Hepatocyte (in vitro differentiated cells): ENCODE measurements around the gene NME9. TPM values are rescaled to one million over a fixed set of nuclear protein-coding genes. Genes with fewer than 3 reads are reported as not detected.

Experiments used
- DNase-seq: peaks from one replicate; pipeline ENCODE4 v3.0.0-alpha.2; 2016; ENCODE audit warnings: low spot score
- H2AFZ ChIP-seq: fragments of 200-600 bp; sonication (generic); 2 replicates; pipeline ENCODE4 v1.6.0; 2016; ENCODE audit warnings: antibody characterized with exemption, mild to moderate bottlenecking
- H3K27ac ChIP-seq: fragments of 200-600 bp; sonication (generic); 2 replicates; pipeline ENCODE4 v1.5.1; 2016; ENCODE audit warnings: mild to moderate bottlenecking
- H3K27me3 ChIP-seq: fragments of 200-600 bp; sonication (generic); 2 replicates; pipeline ENCODE4 v1.6.1; 2016
- H3K36me3 ChIP-seq: fragments of 200-600 bp; sonication (generic); replicated peaks from 2 replicates; pipeline ENCODE4 v1.5.1; 2016; ENCODE audit warnings: low read depth; ENCODE audit not compliant: insufficient read depth
- H3K4me1 ChIP-seq: fragments of 200-600 bp; sonication (generic); 2 replicates; pipeline ENCODE4 v1.5.1; 2016; ENCODE audit warnings: mild to moderate bottlenecking, moderate library complexity; ENCODE audit not compliant: insufficient read depth
- H3K4me2 ChIP-seq: fragments of 200-600 bp; sonication (generic); 2 replicates; pipeline ENCODE4 v1.6.0; 2016
- H3K4me3 ChIP-seq: fragments of 200-600 bp; sonication (generic); 2 replicates; pipeline ENCODE4 v1.5.1; 2016; ENCODE audit warnings: mild to moderate bottlenecking
- H3K79me2 ChIP-seq: fragments of 200-600 bp; sonication (generic); 2 replicates; pipeline ENCODE4 v1.6.0; 2017; ENCODE audit warnings: mild to moderate bottlenecking
- H3K9me2 ChIP-seq: fragments of 200-600 bp; sonication (generic); replicated peaks from 2 replicates; pipeline ENCODE4 v1.6.0; 2017; ENCODE audit warnings: mild to moderate bottlenecking; ENCODE audit not compliant: insufficient read depth
- H3K9me3 ChIP-seq: fragments of 200-600 bp; sonication (generic); 2 replicates; pipeline ENCODE4 v1.5.1; 2016; ENCODE audit warnings: low read depth, mild to moderate bottlenecking
- H4K20me1 ChIP-seq: fragments of 200-600 bp; sonication (generic); 2 replicates; pipeline ENCODE4 v1.6.0; 2016; ENCODE audit warnings: mild to moderate bottlenecking; ENCODE audit not compliant: insufficient read depth, poor library complexity, severe bottlenecking
- CTCF ChIP-seq: fragments of 200-600 bp; sonication (generic); IDR thresholded peaks from 2 replicates; pipeline ENCODE4 v1.5.1; 2016; ENCODE audit warnings: antibody characterized with exemption, mild to moderate bottlenecking; ENCODE audit not compliant: poor library complexity
- EZH2 ChIP-seq: fragments of 200-600 bp; sonication (generic); IDR thresholded peaks from 2 replicates; pipeline ENCODE4 v1.6.1; 2016; ENCODE audit warnings: antibody characterized with exemption, mild to moderate bottlenecking, borderline replicate concordance
- EZH2phosphoT487 ChIP-seq: fragments of 200-600 bp; sonication (generic); IDR thresholded peaks from one replicate; pipeline ENCODE4 v1.6.1; 2018; ENCODE audit warnings: antibody characterized with exemption, mild to moderate bottlenecking, low read depth, moderate library complexity; ENCODE audit not compliant: unreplicated experiment, severe bottlenecking
- WGBS: methylation state at CpG from one replicate; pipeline ENCODE4 v1.1.6; 2016; ENCODE audit warnings: low lambda C conversion rate; ENCODE audit errors: missing lambda C conversion rate; 5-methylcytosine and 5-hydroxymethylcytosine counted together
- polyA plus RNA-seq: library from polyadenylated mRNA; unstranded; fragments of >200 nt; fragmentation: Nextera tagmentation; extraction: Ambion mirVana; gene quantifications from 2 replicates; pipeline ENCODE4 v1.2.1, GENCODE V29; 2016
- total RNA-seq: library from RNA; depleted of rRNA; stranded (reverse); fragments of >200 nt; gene quantifications from 2 replicates; pipeline ENCODE4 v1.2.3, GENCODE V29; 2014

NME9 gene
- total and polyA plus RNA-seq, 2 experiments from 2014 or later = 1.0 TPM; not detected in 1

GRCh38 chr3:138344754-138345153 lies 15.1 kb upstream of the NME9 start:
- Histone ChIP-seq H3K4me1 (peaks cover 5% of the 10 kb centered on the region), H3K79me2 (no peaks in the 10 kb centered on the region), H3K9me3 (no peaks in the 10 kb centered on the region), H3K4me2 (no peak overlapping the region), H4K20me1 (no peaks in the 10 kb centered on the region), H3K27me3 (no peaks in the 10 kb centered on the region), H3K36me3 (no peaks in the 10 kb centered on the region), H3K9me2 (no peaks in the 10 kb centered on the region), H3K27ac (no peak overlapping the region), H2AFZ (no peak overlapping the region), H3K4me3 (no peak overlapping the region)
- 60% methylated on average over 1 of the region's 1 CpG for WGBS
- TF ChIP-seq EZH2phosphoT487 (no peak), EZH2 (no peak), CTCF (no peak)
- DNase-seq = no peak

GRCh38 chr3:138340511-138340910 lies 10.9 kb upstream of the NME9 start:
- Histone ChIP-seq H3K4me2 (no peak overlapping the region), H3K79me2 (no peaks in the 10 kb centered on the region), H3K4me1 (peaks cover 2% of the 10 kb centered on the region), H3K36me3 (no peaks in the 10 kb centered on the region), H3K9me3 (no peaks in the 10 kb centered on the region), H4K20me1 (no peaks in the 10 kb centered on the region), H3K27me3 (no peaks in the 10 kb centered on the region), H2AFZ (no peak overlapping the region), H3K4me3 (no peak overlapping the region), H3K27ac (no peak overlapping the region), H3K9me2 (no peaks in the 10 kb centered on the region)
- TF ChIP-seq CTCF (no peak), EZH2phosphoT487 (no peak), EZH2 (no peak)
- WGBS = 96% methylated on average over 4 of the region's 5 CpGs
- no peak for DNase-seq

GRCh38 chr3:138338811-138339210 lies 9.2 kb upstream of the NME9 start:
- Histone ChIP-seq H4K20me1 (no peaks in the 10 kb centered on the region), H3K4me3 (no peak overlapping the region), H3K9me3 (no peaks in the 10 kb centered on the region), H3K27me3 (no peaks in the 10 kb centered on the region), H3K4me2 (no peak overlapping the region), H2AFZ (no peak overlapping the region), H3K9me2 (no peaks in the 10 kb centered on the region), H3K4me1 (peaks cover 10% of the 10 kb centered on the region), H3K79me2 (no peaks in the 10 kb centered on the region), H3K27ac (no peak overlapping the region), H3K36me3 (no peaks in the 10 kb centered on the region)
- WGBS = 91% methylated on average over 5 of the region's 5 CpGs
- no peak for DNase-seq
- TF ChIP-seq EZH2 (no peak), CTCF (no peak), EZH2phosphoT487 (no peak)

GRCh38 chr3:138338244-138338643 lies 8.6 kb upstream of the NME9 start:
- Histone ChIP-seq H3K36me3 (no peaks in the 10 kb centered on the region), H3K79me2 (no peaks in the 10 kb centered on the region), H3K4me2 (no peak overlapping the region), H3K4me1 (peaks cover 10% of the 10 kb centered on the region), H3K27ac (no peak overlapping the region), H4K20me1 (no peaks in the 10 kb centered on the region), H3K4me3 (no peak overlapping the region), H3K9me2 (no peaks in the 10 kb centered on the region), H3K9me3 (no peaks in the 10 kb centered on the region), H3K27me3 (no peaks in the 10 kb centered on the region), H2AFZ (no peak overlapping the region)
- DNase-seq = no peak
- no peak for TF ChIP-seq CTCF
- TF ChIP-seq EZH2 = no peak
- WGBS = 69% methylated on average over 5 of the region's 5 CpGs
